Endothelial cell of umbilical vein (primary cell): ENCODE results near the gene SCN7A. TPM values are rescaled to one million over a fixed set of nuclear protein-coding genes. Genes with fewer than 3 reads are reported as not detected.

Source experiments
- BruUV-seq: library from RNA; stranded (reverse); fragments of 400-500 nt; replicated peaks from 2 replicates; lab custom pipeline; 2021; lab: Mats Ljungman, UMichigan
- CTCF ChIA-PET: fragments of 300-600, 350-600 bp; sonication (Branson Sonifier 250); formaldehyde crosslinking; loops from one replicate; lab custom pipeline; 2021; ENCODE audit warnings: antibody characterized with exemption, inconsistent platforms; lab: Charles Lee
- POLR2A ChIA-PET: fragments of 300-600, 350-600 bp; sonication (Branson Sonifier 250); formaldehyde crosslinking; loops from one replicate; lab custom pipeline; 2021; ENCODE audit warnings: antibody characterized with exemption, inconsistent platforms; lab: Charles Lee
- DNase-seq: peaks from one replicate; pipeline ENCODE4 v3.0.0-alpha.2; 2011; ENCODE audit warnings: low read depth, low spot score
- FAIRE-seq: peaks from 2 replicates; lab custom pipeline; 2011; peaks lifted over from hg19 to GRCh38; lab: Jason Lieb, UNC
- H2AFZ ChIP-seq: 2 replicates; pipeline ENCODE4 v1.6.0; 2012; ENCODE audit warnings: low read depth, low read length, control low read depth, inconsistent platforms
- H3K27ac ChIP-seq: 2 replicates; pipeline ENCODE4 v1.5.1; 2011; ENCODE audit warnings: low read depth, mild to moderate bottlenecking, control low read depth, low read length, moderate library complexity; ENCODE audit not compliant: insufficient read depth
- H3K27me3 ChIP-seq, 2 experiments: 2 replicates each; pipeline versions ENCODE4 v1.6.0 to v1.6.1; 2011; ENCODE audit warnings: low read length in 2 of 2, mixed read lengths in 1 of 2; ENCODE audit not compliant: control insufficient read depth in 2 of 2, insufficient read depth in 2 of 2
- H3K36me3 ChIP-seq, 2 experiments: 2 replicates in 1 of 2; 3 replicates in 1 of 2; pipeline ENCODE4 v1.5.1; 2011; ENCODE audit warnings: low read length in 2 of 2, mild to moderate bottlenecking in 1 of 2, moderate library complexity in 1 of 2; ENCODE audit not compliant: control insufficient read depth in 2 of 2, insufficient read depth in 2 of 2; ENCODE audit errors: extremely low read depth in 1 of 2
- H3K4me1 ChIP-seq: 3 replicates; pipeline ENCODE4 v1.5.1; 2011; ENCODE audit warnings: mild to moderate bottlenecking, low read length; ENCODE audit not compliant: control insufficient read depth, insufficient read depth; ENCODE audit errors: extremely low read depth
- H3K4me2 ChIP-seq: 2 replicates; pipeline ENCODE4 v1.6.1; 2011; ENCODE audit warnings: low read length, control low read depth, mixed read lengths; ENCODE audit not compliant: insufficient read depth
- H3K4me3 ChIP-seq, 3 experiments: fragments of 200-600 bp in 1 of 3; sonication (generic), shearing (Covaris generic) in 1 of 3; replicated peaks in 1 of 3; 2 replicates each; pipeline ENCODE4 v1.5.1; 2011 to 2016; ENCODE audit warnings: control low read depth in 3 of 3, low read length in 3 of 3, mild to moderate bottlenecking in 2 of 3, inconsistent platforms in 1 of 3, low read depth in 1 of 3, moderate library complexity in 1 of 3; ENCODE audit not compliant: insufficient read depth in 1 of 3
- H3K79me2 ChIP-seq: 2 replicates; pipeline ENCODE4 v1.6.0; 2012; ENCODE audit warnings: low read length, inconsistent platforms; ENCODE audit not compliant: control insufficient read depth, insufficient read depth
- H3K9ac ChIP-seq: replicated peaks from 2 replicates; pipeline ENCODE3; 2011; ENCODE audit warnings: low read length, control low read depth; ENCODE audit not compliant: insufficient read depth; ENCODE audit errors: extremely low read depth
- H3K9me1 ChIP-seq: replicated peaks from 3 replicates; pipeline ENCODE4 v1.6.0; 2011; ENCODE audit warnings: mild to moderate bottlenecking, low read length; ENCODE audit not compliant: control insufficient read depth, insufficient read depth; ENCODE audit errors: extremely low read depth
- H3K9me3 ChIP-seq: replicated peaks from 2 replicates; pipeline ENCODE4 v1.5.1; 2012; ENCODE audit warnings: low read length, inconsistent platforms; ENCODE audit not compliant: control insufficient read depth, insufficient read depth
- H4K20me1 ChIP-seq: replicated peaks from 2 replicates; pipeline ENCODE3; 2011; ENCODE audit warnings: mild to moderate bottlenecking, low read length; ENCODE audit not compliant: control insufficient read depth, insufficient read depth; ENCODE audit errors: extremely low read depth
- EZH2 ChIP-seq: IDR thresholded peaks from 2 replicates; pipeline ENCODE4 v1.6.1; 2012; ENCODE audit warnings: borderline replicate concordance, low read depth, mild to moderate bottlenecking, moderate library complexity, low read length, inconsistent platforms; ENCODE audit not compliant: severe bottlenecking
- FOS ChIP-seq: IDR thresholded peaks from 2 replicates; pipeline ENCODE4 v1.6.1; 2011; ENCODE audit warnings: mild to moderate bottlenecking, low read length, moderate library complexity, borderline replicate concordance; ENCODE audit not compliant: insufficient read depth
- GATA2 ChIP-seq: IDR thresholded peaks from 2 replicates; pipeline ENCODE4 v1.7.0; 2011; ENCODE audit warnings: low read depth, mild to moderate bottlenecking, moderate library complexity, mixed read lengths, low read length; ENCODE audit not compliant: insufficient read length, insufficient read depth
- JUN ChIP-seq: IDR thresholded peaks from 2 replicates; pipeline ENCODE4 v1.6.1; 2011; ENCODE audit warnings: borderline replicate concordance, low read depth; ENCODE audit not compliant: insufficient read length, insufficient read depth
- MYC ChIP-seq: IDR thresholded peaks from one replicate; pipeline ENCODE4 v1.6.1; 2011; ENCODE audit warnings: mild to moderate bottlenecking, low read depth, low read length
- POLR2A ChIP-seq: IDR thresholded peaks from 2 replicates; pipeline ENCODE4 v1.6.1; 2012; ENCODE audit warnings: low read depth, mild to moderate bottlenecking, control low read depth, low read length
- POLR2AphosphoS5 ChIP-seq: IDR thresholded peaks from 2 replicates; pipeline ENCODE4 v1.6.1; 2012; ENCODE audit warnings: low read depth, mild to moderate bottlenecking, control low read depth, low read length, moderate library complexity; ENCODE audit not compliant: insufficient read depth
- dilution Hi-C: fragments of 300-500 bp; cut with MboI; formaldehyde crosslinking; loops from one replicate; pipeline ENCODE4 v1.15.0; 2019; ENCODE audit warnings: low sequenced_read_pairs; ENCODE audit not compliant: extremely low pct_ligation_motif_present
- intact Hi-C: fragments of 100-400 bp; cut with micrococcal nuclease; formaldehyde crosslinking; loops from one replicate; pipeline ENCODE4 v1.10.0; 2022
- polyA plus RNA-seq, 4 experiments: library from polyadenylated mRNA; depleted of rRNA in 3 of 4; stranded (reverse) in 3 of 4; unstranded in 1 of 4; fragments of >200 nt; gene quantifications; 2 replicates each; pipeline versions ENCODE4 v1.2.1 to v1.2.3, GENCODE V29; 2011 to 2012; ENCODE audit warnings: missing spikeins in 1 of 4
- total RNA-seq: library from RNA; stranded (reverse); gene quantifications from 2 replicates; pipeline ENCODE4 v1.2.3, GENCODE V29; 2021
- TF ChIP-seq, protein P1 (sequence below): IDR thresholded peaks from 2 replicates; pipeline ENCODE4 v1.6.1; 2011; ENCODE audit not compliant: insufficient read depth, insufficient read length
- TF ChIP-seq, protein P2 (sequence below), 2 donors: IDR thresholded peaks; 1 replicate in 1 of 2; 2 replicates in 1 of 2; pipeline ENCODE4 v1.5.1; 2011; ENCODE audit warnings: low read length in 2 of 2, mild to moderate bottlenecking in 2 of 2, moderate library complexity in 2 of 2, control low read depth in 1 of 2, inconsistent platforms in 1 of 2, low read depth in 1 of 2; ENCODE audit not compliant: insufficient read depth in 1 of 2; ENCODE audit errors: extremely low read depth in 1 of 2

SCN7A gene
- total and polyA plus RNA-seq, 2 donors (not counting 3 experiments of a cell fraction or from before 2014, with no cell fraction given): not detected

DNA sequence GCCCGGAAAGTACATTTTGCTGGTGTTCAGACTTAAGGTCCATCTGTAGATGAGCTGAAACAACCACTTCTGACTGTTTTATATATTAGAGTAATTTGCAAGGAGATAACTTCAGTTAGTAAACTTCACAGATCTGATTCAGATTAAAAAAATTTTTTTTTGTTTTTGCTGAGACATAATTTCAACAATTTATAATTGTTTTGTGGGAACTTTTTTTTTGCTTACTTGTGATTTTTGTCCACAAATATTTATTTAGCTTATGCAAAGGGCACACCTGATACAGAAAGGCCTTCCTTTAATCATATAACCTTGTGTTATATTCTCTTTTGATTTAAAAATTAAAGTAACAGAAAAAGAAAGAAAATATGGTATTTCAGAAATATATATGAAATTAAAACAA is 108.7 kb downstream of the SCN7A start:
- ChIA-PET POLR2A (no interaction called here), CTCF (interaction anchor here (1.0 to 3.0 kb wide), 6 partner anchors 10 to 210 kb away, joined by 3 to 33 read pairs (median 6); partner anchors contain the start of gene SCN9A)
- H3K79me2 ChIP-seq: no peaks in the 10 kb centered on the region
- H4K20me1 ChIP-seq: no peaks in the 10 kb centered on the region
- H3K9me1 ChIP-seq: no peaks in the 10 kb centered on the region
- dilution Hi-C loops: no loop called here
- no peaks in the 10 kb centered on the region for H3K9me3 ChIP-seq
- peaks cover 14% of the 10 kb centered on the region for H3K4me1 ChIP-seq
- H3K27ac ChIP-seq: no peak overlapping the region
- H3K27me3 ChIP-seq: peaks cover 6% of the 10 kb centered on the region in 2 experiments
- DNase-seq: no peak
- no peak overlapping the region for H3K9ac ChIP-seq
- H3K4me2 ChIP-seq: no peak overlapping the region
- intact Hi-C loops: no loop called here
- H3K4me3 ChIP-seq: no peak overlapping the region
- no TSS peak for BruUV-seq
- TF ChIP-seq POLR2AphosphoS5 (no peak), GATA2 (no peak), JUN (no peak), FOS (no peak), EZH2 (no peak), POLR2A (no peak), MYC (no peak)
- TF ChIP-seq, protein P1, sequence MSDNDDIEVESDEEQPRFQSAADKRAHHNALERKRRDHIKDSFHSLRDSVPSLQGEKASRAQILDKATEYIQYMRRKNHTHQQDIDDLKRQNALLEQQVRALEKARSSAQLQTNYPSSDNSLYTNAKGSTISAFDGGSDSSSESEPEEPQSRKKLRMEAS: no peak
- TF ChIP-seq, protein P2, sequence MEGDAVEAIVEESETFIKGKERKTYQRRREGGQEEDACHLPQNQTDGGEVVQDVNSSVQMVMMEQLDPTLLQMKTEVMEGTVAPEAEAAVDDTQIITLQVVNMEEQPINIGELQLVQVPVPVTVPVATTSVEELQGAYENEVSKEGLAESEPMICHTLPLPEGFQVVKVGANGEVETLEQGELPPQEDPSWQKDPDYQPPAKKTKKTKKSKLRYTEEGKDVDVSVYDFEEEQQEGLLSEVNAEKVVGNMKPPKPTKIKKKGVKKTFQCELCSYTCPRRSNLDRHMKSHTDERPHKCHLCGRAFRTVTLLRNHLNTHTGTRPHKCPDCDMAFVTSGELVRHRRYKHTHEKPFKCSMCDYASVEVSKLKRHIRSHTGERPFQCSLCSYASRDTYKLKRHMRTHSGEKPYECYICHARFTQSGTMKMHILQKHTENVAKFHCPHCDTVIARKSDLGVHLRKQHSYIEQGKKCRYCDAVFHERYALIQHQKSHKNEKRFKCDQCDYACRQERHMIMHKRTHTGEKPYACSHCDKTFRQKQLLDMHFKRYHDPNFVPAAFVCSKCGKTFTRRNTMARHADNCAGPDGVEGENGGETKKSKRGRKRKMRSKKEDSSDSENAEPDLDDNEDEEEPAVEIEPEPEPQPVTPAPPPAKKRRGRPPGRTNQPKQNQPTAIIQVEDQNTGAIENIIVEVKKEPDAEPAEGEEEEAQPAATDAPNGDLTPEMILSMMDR (IDR thresholded peaks at IDR 0.05; ENCODE audit: extremely low read depth in 1 of 2, insufficient read depth in 1 of 2, low read depth in 1 of 2, low read length in 2 of 2): no peak
- no peaks in the 10 kb centered on the region for H3K36me3 ChIP-seq
- no peak overlapping the region for H2AFZ ChIP-seq
- no peak for FAIRE-seq
